ENCODE results near the gene C19orf85.
"Not testable (repeated sequence)": the region's sequence is repeated elsewhere in the genome, so short reads cannot be mapped to it uniquely, and the experiment has no call there.

The C19orf85 gene

GRCh38 chr19:55464662-55465054 is at the start of gene C19orf85:
Gene C19orf85 (minus strand): TSS chr19:55464751. CDS start chr19:55464554, 197 bp downstream.
- no peak for DNase-seq

- no peak for DNase-seq
Observed at GRCh38 chr19:55508120-55508519, 43.6 kb upstream of the C19orf85 start.

GRCh38 chr19:55504981-55505380 is 40.4 kb upstream of the C19orf85 start:
- DNase-seq: no peak

- no peak for DNase-seq
Observed at GRCh38 chr19:55504252-55504603, 39.7 kb upstream of the C19orf85 start.

- DNase-seq: peak; percentile 92
Observed at GRCh38 chr19:55503502-55504251, 39.1 kb upstream of the C19orf85 start.

GRCh38 chr19:55503157-55503501 is 38.6 kb upstream of the C19orf85 start:
- DNase-seq: no peak

GRCh38 chr19:55502197-55502952 is 37.8 kb upstream of the C19orf85 start:
- no peak for DNase-seq

- no peak for DNase-seq
Observed at GRCh38 chr19:55500368-55500952, 35.9 kb upstream of the C19orf85 start.

- DNase-seq: no peak
Observed at GRCh38 chr19:55498246-55498840, 33.8 kb upstream of the C19orf85 start.

GRCh38 chr19:55497763-55498162 is 33.2 kb upstream of the C19orf85 start:
- DNase-seq: no peak

- DNase-seq: not testable (repeated sequence)
Observed at GRCh38 chr19:55496820-55497219, 32.3 kb upstream of the C19orf85 start.

GRCh38 chr19:55495646-55496349 is 31.2 kb upstream of the C19orf85 start:
- DNase-seq: no peak

- no peak for DNase-seq
Observed at GRCh38 chr19:55494172-55494761, 29.7 kb upstream of the C19orf85 start.

- no peak for DNase-seq
Observed at GRCh38 chr19:55493645-55494171, 29.2 kb upstream of the C19orf85 start.

- DNase-seq: no peak
Observed at GRCh38 chr19:55493052-55493644, 28.6 kb upstream of the C19orf85 start.

GRCh38 chr19:55492362-55492944 is 27.9 kb upstream of the C19orf85 start:
- DNase-seq: no peak

- DNase-seq: no peak
Observed at GRCh38 chr19:55491546-55492360, 27.2 kb upstream of the C19orf85 start.

- DNase-seq: no peak
Observed at GRCh38 chr19:55490478-55491432, 26.2 kb upstream of the C19orf85 start.

GRCh38 chr19:55489711-55490477 is 25.3 kb upstream of the C19orf85 start:
- DNase-seq: no peak

All from NK-92 treated with Interleukin-12 subunit alpha and Interleukin-12 subunit beta, amount 100 ng/mL, for 24 hours (cell line).